GM19238 (cell line): ENCODE measurements around the gene HOXD13.

Experiments
- DNase-seq: peaks from one replicate; pipeline ENCODE4 v3.0.0; 2011; ENCODE audit warnings: low spot score; ENCODE audit not compliant: insufficient read length

The HOXD13 gene

DNA sequence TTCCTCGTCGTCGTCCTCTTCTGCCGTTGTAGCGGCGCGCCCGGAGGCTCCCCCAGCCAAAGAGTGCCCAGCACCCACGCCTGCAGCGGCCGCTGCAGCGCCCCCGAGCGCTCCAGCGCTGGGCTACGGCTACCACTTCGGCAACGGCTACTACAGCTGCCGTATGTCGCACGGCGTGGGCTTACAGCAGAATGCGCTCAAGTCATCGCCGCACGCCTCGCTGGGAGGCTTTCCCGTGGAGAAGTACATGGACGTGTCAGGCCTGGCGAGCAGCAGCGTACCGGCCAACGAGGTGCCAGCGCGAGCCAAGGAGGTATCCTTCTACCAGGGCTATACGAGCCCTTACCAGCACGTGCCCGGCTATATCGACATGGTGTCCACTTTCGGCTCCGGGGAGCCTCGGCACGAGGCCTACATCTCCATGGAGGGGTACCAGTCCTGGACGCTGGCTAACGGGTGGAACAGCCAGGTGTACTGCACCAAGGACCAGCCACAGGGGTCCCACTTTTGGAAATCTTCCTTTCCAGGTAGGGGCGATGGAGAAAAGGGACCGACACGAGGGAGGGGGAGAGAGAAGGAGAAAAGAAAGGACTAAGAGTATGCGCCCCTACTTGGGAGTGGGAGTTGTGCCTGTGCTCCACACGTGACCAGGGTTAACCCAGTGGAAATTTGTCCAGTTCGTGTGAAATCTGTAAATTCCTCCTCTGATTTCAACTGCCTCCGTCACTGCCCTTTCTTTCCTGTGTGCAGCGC, 800 bp downstream of the HOXD13 start:
- no peak for DNase-seq

DNA sequence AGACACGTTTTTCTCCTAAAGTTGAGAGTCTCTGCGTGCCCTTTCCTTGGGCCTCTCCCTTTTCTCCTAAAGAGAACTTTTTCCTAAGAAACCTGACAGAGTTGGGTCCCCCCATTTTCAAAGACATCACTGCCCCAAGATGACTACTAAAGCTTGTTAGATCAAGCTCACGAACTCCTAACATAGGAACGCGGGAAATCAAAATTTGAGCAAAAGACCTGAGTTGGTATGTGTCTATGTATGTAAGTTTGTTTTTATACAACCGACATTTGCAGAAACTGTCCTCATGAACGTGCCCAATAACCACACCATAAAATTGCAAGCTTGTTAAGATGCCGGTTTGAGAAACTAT, 1.4 kb downstream of the HOXD13 start:
- no peak for DNase-seq

DNA sequence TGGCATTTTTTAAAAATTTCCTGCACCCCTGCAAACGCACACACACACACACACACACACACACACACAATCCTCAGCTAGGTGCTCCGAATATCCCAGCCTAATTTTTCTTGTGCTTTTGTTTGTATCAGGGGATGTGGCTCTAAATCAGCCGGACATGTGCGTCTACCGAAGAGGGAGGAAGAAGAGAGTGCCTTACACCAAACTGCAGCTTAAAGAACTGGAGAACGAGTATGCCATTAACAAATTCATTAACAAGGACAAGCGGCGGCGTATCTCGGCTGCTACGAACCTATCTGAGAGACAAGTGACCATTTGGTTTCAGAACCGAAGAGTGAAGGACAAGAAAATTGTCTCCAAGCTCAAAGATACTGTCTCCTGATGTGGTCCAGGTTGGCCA, 1.8 kb downstream of the HOXD13 start:
- DNase-seq, result no peak

DNA sequence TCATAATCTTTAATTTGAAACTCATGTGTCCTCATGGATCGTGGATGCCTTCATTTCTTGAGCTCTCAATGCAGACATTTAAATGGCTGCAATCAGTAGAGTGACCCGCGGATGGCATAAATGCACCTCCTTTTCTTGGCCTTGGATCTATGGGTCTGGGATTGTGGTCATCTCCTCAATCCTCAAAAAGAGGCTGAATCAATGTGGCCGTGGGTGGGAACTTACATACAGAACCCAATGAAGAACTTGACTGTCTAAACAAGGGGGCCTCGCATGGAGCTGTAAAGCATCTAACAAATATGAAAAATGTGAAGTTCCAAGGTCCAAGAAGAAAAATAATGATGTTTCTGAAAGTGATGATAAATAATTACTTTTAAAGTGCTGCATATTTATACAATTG, 2.9 kb downstream of the HOXD13 start:
- DNase-seq, result no peak

DNA sequence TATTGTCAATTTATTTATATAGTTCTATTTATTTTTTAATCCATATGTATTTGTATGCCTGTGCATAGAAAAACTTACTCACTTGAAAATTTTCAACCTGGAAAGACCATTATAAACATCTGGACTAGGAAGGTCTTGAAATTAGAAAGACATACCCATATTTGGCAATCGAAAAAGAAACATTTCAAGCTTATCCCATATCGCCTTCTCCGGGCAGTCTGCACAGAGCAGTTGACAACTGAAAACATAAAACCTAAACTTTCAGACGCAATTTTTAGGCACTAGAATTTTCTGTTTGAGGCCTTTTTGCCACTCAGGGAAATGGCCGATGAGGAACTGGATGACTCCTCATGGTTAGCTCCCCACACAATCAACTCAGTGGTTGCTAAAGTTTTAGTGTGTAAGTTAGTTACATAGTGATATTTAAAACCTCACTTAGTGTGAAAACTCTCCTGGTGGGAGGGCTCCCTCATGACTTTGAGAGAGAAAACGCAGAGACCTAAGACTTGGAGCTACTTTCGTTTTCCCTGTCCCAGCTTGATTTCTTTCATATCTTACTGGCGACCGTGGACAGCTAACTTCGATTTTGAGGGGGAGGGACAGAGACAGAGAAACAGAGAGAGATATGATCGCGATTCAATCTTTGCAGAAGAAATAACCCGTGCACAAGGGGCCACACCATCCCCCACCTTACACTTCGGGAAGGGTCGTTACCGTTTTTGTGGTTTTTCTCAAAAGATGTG, 3.9 kb downstream of the HOXD13 start:
- DNase-seq, result no peak

DNA sequence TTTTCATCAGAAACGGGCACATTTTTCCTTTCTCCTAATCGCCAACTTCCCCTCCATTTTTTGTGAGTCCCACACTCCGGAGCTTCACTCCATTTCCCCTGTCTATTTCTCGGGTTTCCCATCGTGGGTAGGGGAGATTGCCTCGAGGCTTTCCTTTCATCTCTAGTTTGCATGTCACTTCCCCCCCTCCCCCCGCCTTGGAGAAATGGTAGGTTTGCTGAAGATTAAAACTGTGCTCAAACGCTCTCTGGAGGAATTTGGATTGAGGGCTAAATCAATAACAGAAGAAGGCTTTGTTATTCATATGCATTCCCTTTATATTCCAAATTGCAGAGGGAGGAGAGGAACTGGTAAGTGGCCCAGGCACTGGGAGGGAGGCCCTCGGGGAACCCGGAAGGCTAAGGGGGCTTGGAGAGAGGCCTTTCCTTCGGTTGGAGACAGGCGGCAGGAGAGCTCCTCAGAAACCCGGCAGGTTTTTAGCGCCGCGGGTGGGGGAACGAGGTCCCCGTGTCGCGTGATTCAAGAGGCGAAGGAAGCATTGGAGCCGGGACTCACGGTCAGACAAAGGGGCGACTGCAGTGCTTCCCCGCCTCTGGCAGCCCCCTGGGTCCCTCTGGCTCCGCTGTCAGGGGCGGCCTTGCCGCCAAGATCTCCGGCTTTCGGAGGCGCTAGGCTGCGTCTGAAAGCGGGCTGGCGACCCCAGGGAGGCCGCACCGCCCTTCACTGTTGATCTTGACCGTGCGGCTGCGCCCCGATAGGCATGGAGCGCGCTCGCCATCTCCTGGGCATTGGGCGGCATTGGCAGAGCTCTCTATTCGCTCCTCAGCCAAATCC, 4.7 kb downstream of the HOXD13 start:
- peak; percentile 75 for DNase-seq

DNA sequence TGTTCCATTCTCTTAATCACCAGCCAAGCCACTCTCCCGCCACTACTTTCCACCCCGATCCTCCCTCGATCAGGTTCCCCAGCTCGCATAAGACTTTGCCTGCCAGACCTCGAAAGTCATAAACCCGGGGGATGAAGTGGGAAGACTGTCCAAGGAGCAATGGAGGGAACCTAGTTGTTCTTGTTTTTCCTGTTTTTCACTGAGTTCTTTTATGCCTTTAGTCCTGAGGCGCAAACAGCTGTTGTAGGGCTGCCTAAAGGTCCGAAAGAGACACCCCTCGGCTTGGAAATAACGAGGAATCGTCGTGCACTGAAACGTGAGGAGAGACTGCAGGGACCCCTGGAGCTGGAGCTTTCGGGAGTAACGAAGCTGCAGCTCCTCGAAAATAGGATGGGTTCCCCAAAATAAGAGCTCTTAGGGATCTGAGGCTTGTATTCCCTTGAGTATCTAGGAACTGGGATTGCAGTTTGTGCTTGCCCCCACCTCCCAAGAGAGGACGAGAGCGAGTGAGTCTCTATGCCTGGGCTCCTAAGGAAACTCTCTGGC, 5.4 kb downstream of the HOXD13 start:
- DNase-seq, result no peak

DNA sequence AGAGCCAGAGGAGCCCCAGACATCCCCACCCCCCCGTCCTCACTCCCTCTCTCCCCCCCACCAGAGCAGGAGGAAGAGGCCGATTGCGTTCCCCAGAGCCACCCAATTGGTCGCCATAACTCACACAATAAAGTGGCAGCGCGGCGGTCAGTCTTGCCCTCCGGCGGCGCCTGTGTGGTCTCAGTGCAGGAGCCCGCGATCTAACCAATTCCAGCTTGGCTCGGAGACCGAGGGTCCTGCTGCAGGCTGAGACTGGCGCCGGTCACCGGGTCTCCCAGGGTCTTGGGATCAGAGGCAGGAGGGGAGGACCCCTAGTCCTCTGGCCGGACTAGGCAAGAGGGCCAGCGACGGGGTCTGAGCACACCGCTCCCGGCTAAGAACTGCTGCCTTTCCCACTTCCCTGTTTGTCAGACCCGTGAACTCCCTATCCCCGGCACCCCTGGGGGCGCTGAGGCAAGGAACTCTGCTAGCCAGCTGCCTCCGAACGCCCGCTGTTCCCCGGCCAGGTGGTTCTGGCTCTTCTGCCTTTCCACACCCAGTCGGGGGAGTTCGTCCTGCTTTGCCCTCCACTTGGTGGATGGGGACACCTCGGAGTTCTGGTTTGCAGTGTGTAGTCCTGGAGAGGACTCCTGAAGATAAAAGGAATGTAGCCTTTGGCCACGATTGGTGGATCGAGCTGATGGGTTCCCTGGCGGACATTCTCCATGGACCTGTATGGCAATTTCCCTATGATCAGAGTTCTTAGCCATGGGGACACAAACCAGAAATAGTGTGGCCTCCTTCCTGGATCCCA, 6.0 kb downstream of the HOXD13 start:
- DNase-seq, result no peak

DNA sequence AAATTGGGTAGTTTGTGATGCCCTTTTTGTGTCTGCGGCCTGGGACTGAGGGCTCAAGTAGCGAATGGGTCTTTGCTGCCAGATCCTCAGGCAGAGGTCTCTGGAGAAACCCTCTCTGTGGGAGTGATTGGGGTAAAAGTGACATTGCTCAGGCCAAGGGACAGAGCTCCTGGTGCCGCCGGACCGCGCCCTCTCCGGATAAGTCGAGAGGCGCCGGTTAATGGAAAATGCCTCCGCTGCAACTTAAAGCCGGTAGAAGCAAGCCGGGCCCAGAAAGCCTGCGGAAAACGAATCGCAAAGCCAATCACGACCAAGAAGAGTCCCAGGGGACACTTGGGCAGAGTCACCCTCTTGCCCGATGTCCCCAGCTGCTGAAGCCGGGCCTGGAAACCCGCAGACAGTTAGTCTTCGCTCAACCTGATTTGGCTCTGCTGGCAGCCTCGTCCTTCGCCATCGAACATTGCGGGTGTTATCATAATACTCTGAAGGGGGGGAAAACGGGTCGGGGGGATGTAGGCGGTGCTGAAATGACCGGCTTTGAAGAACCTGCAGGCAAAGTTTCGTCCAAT, 6.7 kb downstream of the HOXD13 start:
- DNase-seq, result no peak

DNA sequence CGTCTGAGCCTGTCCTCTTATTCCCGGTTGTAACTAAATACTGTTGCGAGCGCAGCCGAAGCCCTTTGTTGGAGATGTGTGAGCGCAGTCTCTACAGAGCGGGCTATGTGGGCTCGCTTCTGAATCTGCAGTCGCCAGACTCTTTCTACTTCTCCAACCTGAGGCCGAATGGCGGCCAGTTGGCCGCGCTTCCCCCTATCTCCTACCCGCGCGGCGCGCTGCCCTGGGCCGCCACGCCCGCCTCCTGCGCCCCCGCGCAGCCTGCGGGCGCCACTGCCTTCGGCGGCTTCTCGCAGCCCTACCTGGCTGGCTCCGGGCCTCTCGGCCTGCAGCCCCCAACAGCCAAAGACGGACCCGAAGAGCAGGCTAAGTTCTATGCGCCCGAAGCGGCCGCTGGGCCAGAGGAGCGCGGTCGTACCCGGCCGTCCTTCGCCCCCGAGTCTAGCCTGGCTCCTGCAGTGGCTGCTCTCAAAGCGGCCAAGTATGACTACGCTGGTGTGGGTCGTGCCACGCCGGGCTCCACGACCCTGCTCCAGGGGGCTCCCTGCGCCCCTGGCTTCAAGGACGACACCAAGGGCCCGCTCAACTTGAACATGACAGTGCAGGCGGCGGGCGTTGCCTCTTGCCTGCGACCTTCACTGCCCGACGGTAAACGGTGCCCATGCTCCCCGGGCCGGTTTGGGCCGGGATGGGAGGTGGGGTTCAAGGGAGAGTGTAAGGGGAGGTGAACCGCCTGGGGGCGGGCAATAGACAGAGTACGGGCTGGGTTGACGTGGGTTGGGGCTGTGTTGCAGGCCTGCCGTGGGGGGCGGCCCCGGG, 7.4 kb downstream of the HOXD13 start, which contains the start of gene HOXD12:
Gene HOXD12 (plus strand): TSS at position 68 of the 819 bp plus-strand sequence. CDS start 7 bp downstream, at position 75.
- DNase-seq, result no peak

DNA sequence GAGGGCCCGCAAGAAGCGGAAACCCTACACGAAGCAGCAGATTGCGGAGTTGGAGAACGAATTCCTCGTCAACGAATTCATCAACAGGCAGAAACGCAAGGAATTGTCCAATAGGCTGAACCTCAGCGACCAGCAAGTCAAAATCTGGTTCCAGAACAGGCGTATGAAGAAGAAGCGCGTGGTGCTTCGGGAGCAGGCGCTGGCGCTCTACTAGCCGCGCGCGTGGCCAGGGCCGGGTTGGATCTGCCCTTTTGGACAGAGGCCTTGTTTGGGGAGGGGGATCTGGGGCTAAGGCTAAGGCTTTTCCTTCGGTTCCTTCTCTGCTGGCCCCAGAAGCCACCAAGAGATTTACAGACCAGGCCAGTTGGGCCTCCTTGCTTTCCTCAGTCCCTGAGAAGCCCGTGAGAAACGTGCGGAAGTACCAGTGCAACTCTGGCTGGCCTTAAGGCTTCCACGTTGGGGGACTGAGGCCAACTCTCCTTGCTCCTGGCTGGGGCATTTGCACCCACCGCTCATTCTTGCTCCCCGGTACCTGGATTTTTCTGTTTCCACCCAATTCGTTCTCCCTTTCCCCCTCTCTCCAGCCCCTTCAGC, 8.1 kb downstream of the HOXD13 start:
- DNase-seq, result no peak

DNA sequence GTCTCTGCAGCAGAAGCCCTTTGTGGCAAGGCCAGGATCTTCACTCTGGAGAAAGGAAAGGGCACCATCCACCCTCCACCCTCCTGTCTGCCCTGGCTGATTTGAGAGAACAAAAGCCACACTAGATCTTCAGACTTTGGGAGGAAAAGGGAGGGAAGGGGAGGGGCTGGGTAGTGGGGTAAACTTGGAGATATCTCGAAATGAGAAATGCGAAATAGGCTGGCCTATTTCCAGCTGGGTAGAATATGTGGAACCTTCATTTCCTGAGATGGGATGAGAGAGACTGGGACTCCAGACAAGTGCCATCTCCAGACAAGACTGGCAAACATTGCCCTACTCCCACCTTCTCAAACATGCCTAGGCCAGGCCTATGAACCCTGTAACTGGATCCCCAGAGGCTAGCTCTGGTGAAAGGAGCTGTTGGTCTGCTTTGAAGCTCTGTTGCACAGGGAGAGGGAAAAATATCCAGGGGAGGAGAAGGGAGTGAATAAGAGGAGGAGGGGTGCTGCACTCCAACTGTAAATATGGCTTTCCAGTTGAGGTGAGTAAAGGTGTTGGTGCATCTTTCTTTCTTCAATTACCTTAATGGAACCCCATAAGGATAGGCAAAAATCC, 8.8 kb downstream of the HOXD13 start:
- no peak for DNase-seq

DNA sequence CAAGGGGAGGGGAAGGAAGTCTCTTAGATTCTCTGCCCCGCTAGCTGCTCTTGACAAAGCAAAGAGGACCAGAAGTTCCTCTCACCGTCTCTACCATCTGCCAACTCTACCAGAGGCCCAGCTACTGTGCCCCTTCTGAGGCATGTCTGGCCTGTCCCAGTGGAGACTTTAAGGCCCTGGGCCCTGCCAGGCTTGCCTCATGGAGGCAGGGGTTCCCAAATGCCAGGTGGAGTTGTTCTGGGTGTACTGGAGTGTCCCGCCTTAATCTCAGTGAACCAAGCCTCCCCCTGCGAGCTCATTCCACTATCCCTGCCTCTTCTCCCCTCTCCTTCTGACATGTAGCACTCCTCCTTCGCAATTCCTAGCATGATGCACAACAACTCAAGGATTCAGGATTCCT, 9.3 kb downstream of the HOXD13 start:
- DNase-seq, result no peak

DNA sequence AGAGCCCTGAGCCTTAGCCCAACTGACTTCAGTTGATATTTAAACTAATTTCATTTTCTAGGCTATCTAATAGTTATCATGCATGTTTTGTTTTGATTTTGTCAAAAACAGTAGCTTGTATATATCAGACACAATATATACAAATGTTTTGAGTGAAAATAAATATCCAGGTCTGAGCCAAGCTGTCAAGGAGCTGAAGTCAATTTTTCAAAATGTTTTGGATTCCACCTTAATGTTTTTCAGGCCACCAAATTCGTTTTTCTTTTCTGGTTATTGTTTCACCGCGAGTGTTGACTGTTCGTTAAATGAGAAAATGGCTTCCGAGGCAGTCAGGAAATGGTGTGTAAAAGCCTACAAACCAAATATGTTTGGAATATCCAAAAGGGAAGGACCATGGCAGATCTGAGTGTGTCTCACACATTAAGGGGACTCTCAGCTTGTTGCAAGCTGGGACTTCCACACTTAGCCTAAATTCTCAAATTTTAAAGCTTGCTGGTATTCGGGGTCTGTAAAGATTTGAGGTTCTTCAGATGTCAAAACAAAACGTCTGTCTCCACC, 9.9 kb downstream of the HOXD13 start:
- no peak for DNase-seq

DNA sequence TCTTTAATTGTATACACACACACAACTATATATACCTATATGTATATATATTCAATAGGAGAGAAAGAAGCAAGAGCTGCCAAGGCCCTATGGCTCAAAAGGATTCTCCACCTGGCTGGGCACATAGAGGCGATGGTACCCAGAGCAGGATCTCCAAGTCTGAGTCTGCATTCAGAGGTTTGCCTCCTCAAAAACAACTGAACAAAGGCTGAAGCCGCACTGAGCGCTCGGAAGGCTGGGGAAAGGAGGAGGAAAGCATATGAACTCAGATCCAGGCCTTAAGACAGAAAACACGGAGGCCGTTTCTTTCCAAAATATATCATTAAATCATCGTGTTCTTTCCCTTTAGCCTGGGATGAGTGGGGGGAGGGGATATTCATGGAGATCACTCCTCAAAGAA, 10.7 kb downstream of the HOXD13 start:
- no peak for DNase-seq

DNA sequence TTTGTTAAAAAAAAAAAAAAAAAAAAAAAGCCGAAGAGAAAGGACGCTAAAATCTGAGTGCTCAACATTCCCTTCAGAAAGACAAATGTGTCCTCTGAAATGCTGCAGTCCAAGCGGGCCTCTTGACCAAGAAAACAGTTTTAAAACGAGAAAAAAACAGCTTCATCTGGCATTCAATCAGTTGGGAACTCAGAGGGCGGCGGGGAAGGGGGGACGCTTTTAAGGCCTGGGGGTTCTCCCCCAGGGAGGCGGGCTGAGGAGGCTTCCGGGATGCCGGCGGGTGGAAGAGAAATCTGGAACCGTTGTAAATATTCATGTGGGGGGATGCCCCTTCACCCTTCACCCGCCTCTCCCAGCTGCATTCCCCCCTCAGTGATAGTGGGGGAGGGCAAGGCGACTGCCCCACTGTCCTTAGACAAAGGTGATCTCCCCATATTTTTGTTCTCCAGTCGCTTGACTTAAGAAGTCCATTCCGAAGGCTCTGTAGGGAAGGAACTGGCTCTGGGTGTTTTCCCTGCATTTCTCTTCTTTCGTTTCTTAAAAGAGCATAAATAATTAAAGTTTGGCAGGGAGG, 11.3 kb downstream of the HOXD13 start:
- DNase-seq, result no peak

DNA sequence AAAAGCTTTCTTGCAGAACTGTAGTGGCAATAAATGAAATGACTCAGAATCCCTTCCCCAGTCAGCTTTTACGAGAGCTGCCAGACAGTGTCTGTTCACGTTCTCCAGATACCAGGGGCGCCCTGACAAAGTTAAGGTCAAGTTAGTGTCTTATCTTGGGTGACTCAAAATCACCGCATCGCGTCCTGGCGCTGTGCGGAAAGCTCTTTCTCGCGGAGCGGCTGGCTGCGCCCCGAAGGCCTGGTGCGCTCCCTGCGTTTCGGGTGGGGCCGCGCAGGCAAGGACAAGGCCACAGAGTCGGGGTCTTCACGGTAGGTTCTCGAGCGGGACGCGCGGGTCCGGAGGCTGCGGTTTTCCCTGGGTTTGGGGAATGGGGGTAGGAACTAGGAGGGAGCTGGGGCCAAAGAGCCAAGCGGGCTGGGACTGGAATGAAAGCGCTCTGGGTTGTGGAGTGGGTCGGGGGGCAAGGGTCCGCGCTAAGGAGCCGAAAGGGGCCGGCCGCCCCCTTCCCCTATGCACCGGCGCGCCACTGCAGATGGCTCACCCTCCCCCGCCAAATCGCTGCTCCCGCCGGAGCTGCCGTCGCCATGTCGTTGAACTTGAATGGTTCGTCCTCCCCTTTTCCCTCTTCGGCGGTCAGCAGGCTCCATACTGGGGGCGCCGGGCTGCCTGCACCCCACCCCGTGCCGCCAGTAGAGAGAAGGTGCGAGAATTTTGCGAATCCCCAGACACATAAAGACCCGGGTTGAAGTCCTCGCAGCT, 12.0 kb downstream of the HOXD13 start:
- DNase-seq, result no peak
